Keratinocyte (primary cell): ENCODE results near the gene AGPAT3. TPM values are rescaled to one million over a fixed set of nuclear protein-coding genes. Genes with fewer than 3 reads are reported as not detected.

Source experiments
- DNase-seq: peaks from one replicate; pipeline ENCODE4 v3.0.0-alpha.2; 2011; ENCODE audit warnings: low read depth, missing footprints, low spot score
- FAIRE-seq: peaks from 2 replicates; lab custom pipeline; 2011; peaks lifted over from hg19 to GRCh38; lab: Jason Lieb, UNC
- H2AFZ ChIP-seq: 2 replicates; pipeline ENCODE4 v1.6.0; 2012; ENCODE audit warnings: low read length, control low read depth, inconsistent platforms; ENCODE audit not compliant: control insufficient read depth
- H3K27ac ChIP-seq: 2 replicates; pipeline ENCODE4 v1.5.1; 2011; ENCODE audit warnings: low read length; ENCODE audit not compliant: control insufficient read depth, insufficient read depth
- H3K27me3 ChIP-seq: 3 replicates; pipeline ENCODE4 v1.6.0; 2011; ENCODE audit warnings: low read length; ENCODE audit not compliant: control insufficient read depth, insufficient read depth; ENCODE audit errors: extremely low read depth
- H3K36me3 ChIP-seq, 2 experiments: 2 replicates in 1 of 2; 3 replicates in 1 of 2; pipeline ENCODE4 v1.5.1; 2011; ENCODE audit warnings: low read length in 2 of 2, mild to moderate bottlenecking in 1 of 2; ENCODE audit not compliant: control insufficient read depth in 2 of 2, insufficient read depth in 2 of 2; ENCODE audit errors: extremely low read depth in 1 of 2
- H3K4me1 ChIP-seq: 3 replicates; pipeline ENCODE4 v1.5.1; 2011; ENCODE audit warnings: low read length; ENCODE audit not compliant: control insufficient read depth, insufficient read depth; ENCODE audit errors: extremely low read depth
- H3K4me2 ChIP-seq: 3 replicates; pipeline ENCODE4 v1.6.0; 2011; ENCODE audit warnings: low read depth, low read length; ENCODE audit not compliant: control insufficient read depth, insufficient read depth; ENCODE audit errors: extremely low read depth
- H3K4me3 ChIP-seq, 3 experiments: fragments of 200-600 bp in 1 of 3; sonication (generic) in 1 of 3; 2 replicates in 2 of 3; 3 replicates in 1 of 3; pipeline ENCODE4 v1.5.1; 2011 to 2016; ENCODE audit warnings: low read length in 3 of 3, mild to moderate bottlenecking in 3 of 3, control low read depth in 2 of 3, inconsistent platforms in 1 of 3, low read depth in 1 of 3, mixed read lengths in 1 of 3, mixed run types in 1 of 3, moderate library complexity in 1 of 3; ENCODE audit not compliant: control insufficient read depth in 2 of 3, insufficient read depth in 2 of 3; ENCODE audit errors: extremely low read depth in 1 of 3
- H3K79me2 ChIP-seq: 2 replicates; pipeline ENCODE4 v1.6.0; 2012; ENCODE audit warnings: low read length; ENCODE audit not compliant: control insufficient read depth, insufficient read depth
- H3K9ac ChIP-seq: 3 replicates; pipeline ENCODE4 v1.6.0; 2011; ENCODE audit warnings: low read length; ENCODE audit not compliant: control insufficient read depth, insufficient read depth; ENCODE audit errors: extremely low read depth
- H3K9me1 ChIP-seq: 3 replicates; pipeline ENCODE4 v1.6.0; 2011; ENCODE audit warnings: low read length; ENCODE audit not compliant: control insufficient read depth, insufficient read depth; ENCODE audit errors: extremely low read depth
- H3K9me3 ChIP-seq: 2 replicates; pipeline ENCODE4 v1.5.1; 2012; ENCODE audit warnings: low read depth, low read length; ENCODE audit not compliant: control insufficient read depth
- H4K20me1 ChIP-seq: 3 replicates; pipeline ENCODE4 v1.6.0; 2011; ENCODE audit warnings: low read length; ENCODE audit not compliant: control insufficient read depth, insufficient read depth; ENCODE audit errors: extremely low read depth
- CTCF ChIP-seq, 3 experiments: IDR thresholded peaks in 1 of 3; conservative IDR thresholded peaks in 1 of 3; optimal IDR thresholded peaks in 1 of 3; 2 replicates in 2 of 3; 3 replicates in 1 of 3; pipeline versions ENCODE3 to v1.5.1; 2011; ENCODE audit warnings: low read length in 3 of 3, mild to moderate bottlenecking in 3 of 3, moderate library complexity in 2 of 3, control low read depth in 1 of 3, inconsistent platforms in 1 of 3; ENCODE audit not compliant: insufficient read depth in 2 of 3; ENCODE audit errors: extremely low read depth in 1 of 3
- EZH2 ChIP-seq: IDR thresholded peaks from one replicate; pipeline ENCODE4 v1.6.1; 2012; ENCODE audit warnings: inconsistent platforms, mild to moderate bottlenecking, low read length, moderate library complexity
- dilution Hi-C: fragments of 300-500 bp; cut with MboI; formaldehyde crosslinking; loops from one replicate; pipeline ENCODE4 v1.7.0; 2020; ENCODE audit warnings: low sequenced_read_pairs; ENCODE audit not compliant: extremely low pct_ligation_motif_present
- polyA plus RNA-seq, 5 experiments: library from polyadenylated mRNA; depleted of rRNA in 3 of 5; stranded (reverse) in 3 of 5; stranded (forward) in 1 of 5; unstranded in 1 of 5; fragments of >200 nt; gene quantifications; 1 replicate in 1 of 5; 2 replicates in 3 of 5; 3 replicates in 1 of 5; pipeline versions ENCODE4 v1.2.1 to v1.2.3, GENCODE V29; 2011 to 2012; ENCODE audit warnings: missing spikeins in 2 of 5, low read depth in 1 of 5, low replicate concordance in 1 of 5

Gene AGPAT3
- polyA plus RNA-seq, 1 donor (not counting 4 experiments of a cell fraction or from before 2014, with no cell fraction given): 21.7 TPM

- TF ChIP-seq CTCF (optimal IDR thresholded peaks at IDR 0.05 in 1 of 3, IDR thresholded peaks at IDR 0.05 in 1 of 3, conservative IDR thresholded peaks at IDR 0.05 in 1 of 3; ENCODE audit: extremely low read depth in 1 of 3, insufficient read depth in 2 of 3, low read length in 3 of 3) (peak; percentile 93 to 99 (median 96)), EZH2 (no peak)
- Histone ChIP-seq H3K27ac (peak overlapping the region; percentile 31), H3K4me2 (peak overlapping the region; percentile 88), H3K4me1 (peaks cover 6% of the 10 kb centered on the region), H3K9ac (peak overlapping the region; percentile 33), H3K79me2 (peaks cover 3% of the 10 kb centered on the region), H3K36me3 (peaks cover 5 to 7% of the 10 kb centered on the region in 2 experiments), H3K27me3 (no peaks in the 10 kb centered on the region), H4K20me1 (peaks cover 4% of the 10 kb centered on the region), H3K9me3 (no peaks in the 10 kb centered on the region), H3K9me1 (no peaks in the 10 kb centered on the region), H3K4me3 (peak overlapping the region in 2 of 3 experiments; percentile 35 to 57), H2AFZ (no peak overlapping the region)
- dilution Hi-C loops: no loop called here
- FAIRE-seq (no peak), DNase-seq (no peak)
Measured at GRCh38 chr21:43938751-43939442, 73.9 kb downstream of the AGPAT3 start.

- no peak for TF ChIP-seq EZH2
- TF ChIP-seq CTCF (optimal IDR thresholded peaks at IDR 0.05 in 1 of 3, IDR thresholded peaks at IDR 0.05 in 1 of 3, conservative IDR thresholded peaks at IDR 0.05 in 1 of 3; ENCODE audit: extremely low read depth in 1 of 3, insufficient read depth in 2 of 3, low read length in 3 of 3): no peak
- DNase-seq: no peak
- Histone ChIP-seq H3K27ac (no peak overlapping the region), H4K20me1 (peaks cover 4% of the 10 kb centered on the region), H3K27me3 (no peaks in the 10 kb centered on the region), H3K9me3 (no peaks in the 10 kb centered on the region), H3K4me3 (no peak overlapping the region), H3K79me2 (peaks cover 1% of the 10 kb centered on the region), H3K9ac (no peak overlapping the region), H2AFZ (no peak overlapping the region), H3K4me1 (peaks cover 6% of the 10 kb centered on the region), H3K9me1 (no peaks in the 10 kb centered on the region), H3K4me2 (no peak overlapping the region), H3K36me3 (peaks cover 5 to 7% of the 10 kb centered on the region in 2 experiments)
- dilution Hi-C loops: no loop called here
- no peak for FAIRE-seq
Measured at GRCh38 chr21:43939443-43940328, 74.7 kb downstream of the AGPAT3 start.
